ENCODE results near the gene TRMT2A.

DNA sequence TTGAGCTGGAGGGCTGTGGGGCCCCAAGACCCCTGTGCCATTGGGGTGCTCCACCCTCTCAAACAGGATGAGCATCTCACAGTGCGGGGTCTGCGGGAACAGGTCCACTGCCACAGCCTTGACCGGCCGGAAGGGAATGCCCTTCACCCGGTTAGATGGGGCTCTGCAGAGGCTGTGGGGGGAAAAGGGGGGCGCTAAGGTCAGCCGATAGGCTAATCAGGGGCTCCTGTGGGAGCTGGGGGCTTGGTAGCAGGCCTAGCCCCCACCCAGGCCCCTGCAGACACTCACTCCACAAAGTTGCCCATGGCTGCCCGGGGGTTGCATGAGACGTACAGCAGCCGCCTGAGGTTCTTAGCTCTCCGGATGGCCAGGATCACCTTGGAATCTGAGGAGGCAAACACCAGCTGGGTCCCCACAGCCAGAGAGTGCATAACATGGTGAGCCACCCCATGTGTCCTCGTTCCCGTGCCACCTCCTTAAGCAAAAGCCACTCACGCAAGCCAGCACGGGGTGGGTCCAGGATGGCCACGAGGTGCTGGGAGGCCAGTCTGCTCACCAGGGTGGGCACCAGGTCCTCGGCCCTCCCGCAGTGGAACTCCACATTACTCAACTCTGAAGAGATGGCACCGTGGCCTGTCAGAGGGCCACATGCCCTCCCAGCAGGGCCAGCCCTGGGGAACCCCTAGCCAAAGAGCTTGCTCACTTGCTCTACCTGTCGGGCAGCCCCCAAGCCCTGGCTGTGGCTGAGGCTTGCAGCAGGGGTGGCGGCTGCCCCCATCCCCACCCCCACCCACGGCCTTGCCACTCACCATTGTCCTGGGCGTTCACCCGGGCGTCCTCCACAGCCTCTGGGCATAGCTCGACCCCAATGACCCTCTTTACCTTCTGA, 4.2 kb downstream of the TRMT2A start:
- TF ChIP-seq EZH2 (optimal IDR thresholded peaks at IDR 0.05; ENCODE audit: low read depth, low read length) (no peak), EZH2phosphoT487 (IDR thresholded peaks at IDR 0.05; ENCODE audit: low read length) (no peak)
- TF ChIP-seq, protein P1, sequence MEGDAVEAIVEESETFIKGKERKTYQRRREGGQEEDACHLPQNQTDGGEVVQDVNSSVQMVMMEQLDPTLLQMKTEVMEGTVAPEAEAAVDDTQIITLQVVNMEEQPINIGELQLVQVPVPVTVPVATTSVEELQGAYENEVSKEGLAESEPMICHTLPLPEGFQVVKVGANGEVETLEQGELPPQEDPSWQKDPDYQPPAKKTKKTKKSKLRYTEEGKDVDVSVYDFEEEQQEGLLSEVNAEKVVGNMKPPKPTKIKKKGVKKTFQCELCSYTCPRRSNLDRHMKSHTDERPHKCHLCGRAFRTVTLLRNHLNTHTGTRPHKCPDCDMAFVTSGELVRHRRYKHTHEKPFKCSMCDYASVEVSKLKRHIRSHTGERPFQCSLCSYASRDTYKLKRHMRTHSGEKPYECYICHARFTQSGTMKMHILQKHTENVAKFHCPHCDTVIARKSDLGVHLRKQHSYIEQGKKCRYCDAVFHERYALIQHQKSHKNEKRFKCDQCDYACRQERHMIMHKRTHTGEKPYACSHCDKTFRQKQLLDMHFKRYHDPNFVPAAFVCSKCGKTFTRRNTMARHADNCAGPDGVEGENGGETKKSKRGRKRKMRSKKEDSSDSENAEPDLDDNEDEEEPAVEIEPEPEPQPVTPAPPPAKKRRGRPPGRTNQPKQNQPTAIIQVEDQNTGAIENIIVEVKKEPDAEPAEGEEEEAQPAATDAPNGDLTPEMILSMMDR (IDR thresholded peaks at IDR 0.05; ENCODE audit: low read length), result no peak
